Superior temporal gyrus (tissue), 1 donor: ENCODE data around the gene PGBD5.
"Not testable (repeated sequence)": the region's sequence is repeated elsewhere in the genome, so short reads cannot be mapped to it uniquely, and the experiment has no call there.

ENCODE experiments used
- DNase-seq: peaks from one replicate; pipeline ENCODE4 v3.0.0-alpha.2; 2016; ENCODE audit errors: extremely low spot score

Gene PGBD5, protein sequence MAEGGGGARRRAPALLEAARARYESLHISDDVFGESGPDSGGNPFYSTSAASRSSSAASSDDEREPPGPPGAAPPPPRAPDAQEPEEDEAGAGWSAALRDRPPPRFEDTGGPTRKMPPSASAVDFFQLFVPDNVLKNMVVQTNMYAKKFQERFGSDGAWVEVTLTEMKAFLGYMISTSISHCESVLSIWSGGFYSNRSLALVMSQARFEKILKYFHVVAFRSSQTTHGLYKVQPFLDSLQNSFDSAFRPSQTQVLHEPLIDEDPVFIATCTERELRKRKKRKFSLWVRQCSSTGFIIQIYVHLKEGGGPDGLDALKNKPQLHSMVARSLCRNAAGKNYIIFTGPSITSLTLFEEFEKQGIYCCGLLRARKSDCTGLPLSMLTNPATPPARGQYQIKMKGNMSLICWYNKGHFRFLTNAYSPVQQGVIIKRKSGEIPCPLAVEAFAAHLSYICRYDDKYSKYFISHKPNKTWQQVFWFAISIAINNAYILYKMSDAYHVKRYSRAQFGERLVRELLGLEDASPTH

DNA sequence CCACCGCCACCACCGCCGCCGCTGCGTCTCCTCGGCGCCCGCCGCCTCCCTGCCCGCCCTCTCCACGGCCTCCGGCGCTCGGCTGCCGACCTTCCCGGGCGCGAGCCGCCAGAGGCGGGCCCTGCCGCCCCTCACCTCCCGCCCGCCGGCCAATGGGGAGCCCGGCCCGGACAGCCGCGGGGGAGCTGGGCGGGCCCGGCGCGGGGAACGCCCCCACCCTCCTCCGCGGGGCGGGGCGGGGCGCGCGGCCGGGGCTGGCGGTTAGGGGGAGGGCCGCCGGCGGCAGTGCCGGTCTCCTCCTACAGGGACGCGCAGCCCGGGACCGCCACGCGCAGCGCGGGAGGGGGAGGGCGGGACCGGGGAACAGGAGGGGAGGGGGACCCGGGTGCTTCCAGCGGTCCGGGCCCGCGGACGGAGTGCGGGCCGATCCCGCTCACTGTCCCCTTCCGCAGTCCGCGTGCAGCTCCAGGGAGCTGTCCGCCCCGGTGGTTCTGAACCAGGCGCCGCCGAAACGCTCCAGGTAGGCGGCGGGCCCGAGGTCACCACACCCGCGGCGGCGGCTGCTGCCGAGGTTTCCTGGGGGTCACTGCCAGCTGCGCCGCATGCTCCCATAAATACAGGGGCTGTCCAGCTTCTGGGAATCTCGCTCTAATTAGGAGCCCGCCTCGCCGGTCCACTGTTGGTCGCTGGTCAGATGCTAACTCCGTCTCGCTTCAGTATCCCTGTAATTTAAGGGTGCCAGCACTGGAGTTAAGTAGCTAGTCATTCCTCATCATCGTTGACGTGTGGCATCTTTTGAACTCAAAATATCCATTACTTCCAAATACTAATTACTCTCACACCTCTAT is at the start of gene PGBD5:
Gene PGBD5 (minus strand): TSS at position 87 of the 848 bp plus-strand sequence. CDS start 404 bp downstream, outside the sequence.
- peak; percentile 81 for DNase-seq

DNA sequence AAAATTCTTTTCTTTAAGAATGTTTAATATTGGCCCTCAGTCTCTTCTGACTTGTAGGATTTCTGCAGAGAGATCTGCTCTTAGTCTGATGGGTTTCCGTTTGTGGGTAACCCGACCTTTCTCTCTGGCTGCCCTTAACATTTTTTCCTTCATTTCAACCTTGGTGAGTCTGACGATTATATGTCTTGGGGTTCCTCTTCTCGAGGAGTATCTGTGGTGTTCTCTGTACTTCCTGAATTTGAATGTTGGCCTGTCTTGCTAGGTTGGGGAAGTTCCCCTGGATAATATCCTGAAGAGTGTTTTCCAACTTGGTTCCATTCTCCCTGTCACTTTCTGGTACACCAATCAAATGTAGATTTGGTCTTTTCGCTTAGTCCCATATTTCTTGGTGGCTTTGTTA is 48.8 kb upstream of the PGBD5 start:
- not testable (repeated sequence) for DNase-seq

DNA sequence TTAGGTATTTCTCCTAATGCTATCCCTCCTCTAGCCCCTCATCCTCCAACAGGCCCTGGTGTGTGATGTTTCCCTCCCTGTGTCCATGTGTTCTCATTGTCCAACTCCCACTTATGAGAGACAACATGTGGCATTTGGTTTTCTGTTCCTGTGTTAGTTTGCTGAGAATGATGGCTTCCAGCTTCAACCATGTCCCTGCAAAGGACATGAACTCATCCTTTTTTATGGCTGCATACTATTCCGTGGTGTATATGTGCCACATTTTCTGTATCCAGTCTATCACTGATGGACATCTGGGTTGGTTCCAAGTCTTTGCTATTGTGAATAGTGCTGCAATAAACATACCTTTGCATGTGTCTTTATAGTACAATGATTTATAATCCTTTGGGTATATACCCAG is 44.6 kb upstream of the PGBD5 start:
- not testable (repeated sequence) for DNase-seq

DNA sequence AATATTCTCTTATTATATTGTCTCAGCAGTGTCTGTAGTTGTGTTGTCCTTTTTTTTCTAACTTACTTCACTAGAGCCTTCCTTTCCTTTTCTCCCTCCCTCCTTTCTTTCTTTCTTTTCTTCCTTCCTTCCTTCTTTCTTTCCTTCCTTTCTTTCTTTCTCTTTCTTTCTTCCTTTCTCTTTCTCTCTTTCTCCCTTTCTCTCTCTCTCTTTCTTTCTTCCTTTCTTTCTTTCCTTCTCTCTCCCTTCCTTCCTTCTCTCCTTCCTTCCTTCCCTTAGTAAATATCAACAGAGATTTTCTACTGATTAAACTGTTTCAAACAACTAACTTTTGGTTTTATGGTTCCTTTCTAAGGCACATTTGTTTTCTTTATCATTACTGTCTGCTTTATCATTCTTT is 43.1 kb upstream of the PGBD5 start:
- DNase-seq: no peak

DNA sequence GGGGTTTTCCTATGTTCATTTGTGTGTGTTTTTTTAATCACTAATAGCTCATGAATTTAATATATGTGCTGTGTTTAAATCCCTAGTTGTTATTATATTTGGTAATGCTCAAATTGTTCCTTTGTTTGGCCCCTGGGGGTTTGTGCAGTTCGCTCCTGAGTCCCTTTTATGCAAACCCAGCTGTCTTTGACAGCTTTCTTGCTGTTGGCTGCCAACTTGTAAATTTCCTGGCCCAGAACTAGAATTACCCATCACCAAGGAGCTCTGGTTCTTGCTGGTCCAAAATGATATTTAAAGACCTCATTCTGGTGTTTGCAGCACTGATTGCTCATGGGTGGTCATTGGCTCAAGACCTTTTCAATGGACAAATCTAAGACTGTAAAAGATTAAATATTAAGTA is 39.6 kb upstream of the PGBD5 start:
- DNase-seq: peak; percentile 24

DNA sequence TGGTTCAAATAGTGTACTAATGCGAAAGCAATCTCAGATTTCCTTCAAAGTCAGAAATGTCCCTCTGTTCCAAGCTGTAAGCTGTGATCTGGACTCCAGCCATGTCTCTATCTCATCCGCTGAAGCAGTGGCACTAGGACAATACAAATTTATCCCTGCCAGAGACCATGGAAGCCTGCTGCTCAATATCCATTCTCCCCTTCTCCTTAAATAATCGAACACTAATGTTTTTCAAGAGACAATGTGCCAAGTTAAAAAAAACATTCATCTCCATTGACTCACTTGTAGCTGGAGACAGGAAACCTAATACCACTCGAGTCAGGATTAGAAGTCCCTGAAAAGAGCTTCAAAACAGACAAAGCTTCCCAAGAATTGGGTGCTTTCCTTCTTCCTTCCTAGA is 38.5 kb upstream of the PGBD5 start:
- peak; percentile 62 for DNase-seq

DNA sequence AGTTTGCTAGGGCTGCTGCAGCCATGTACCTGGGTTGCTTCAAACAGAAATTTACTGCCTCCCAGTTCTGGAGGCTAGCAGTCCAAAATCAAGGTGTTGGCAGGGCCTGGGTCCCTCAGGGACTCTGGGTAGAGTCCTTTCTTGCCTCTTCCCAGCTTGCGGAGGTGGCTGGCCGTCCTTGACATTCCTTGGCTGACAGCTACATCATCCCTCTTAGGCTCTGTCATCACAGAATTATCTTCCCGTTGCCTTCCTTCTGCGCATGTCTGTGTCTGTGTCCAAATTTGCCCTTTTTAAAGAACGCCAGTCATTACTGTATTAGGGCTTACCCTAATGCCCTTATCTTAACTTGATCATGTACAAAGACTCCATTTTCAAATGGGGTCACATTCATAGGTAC is 37.6 kb upstream of the PGBD5 start:
- no peak for DNase-seq

DNA sequence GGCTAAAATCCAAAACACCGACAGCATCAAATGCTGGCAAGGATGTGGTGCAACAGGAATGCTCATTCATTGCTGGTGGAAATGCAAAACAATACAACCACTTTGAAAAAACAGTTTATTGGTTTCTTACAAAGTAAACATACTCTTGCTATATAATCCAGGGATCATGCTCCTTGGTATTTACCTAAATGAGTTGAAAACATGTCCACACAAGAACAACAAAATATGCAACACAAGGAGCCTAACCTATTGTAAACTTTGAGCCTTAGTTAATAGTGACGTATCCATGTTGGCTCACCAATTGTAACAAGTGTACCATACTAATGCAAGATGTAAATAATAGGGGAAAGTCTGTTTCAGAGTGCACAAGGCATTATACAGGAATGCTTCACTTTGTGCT is 37.2 kb upstream of the PGBD5 start:
- DNase-seq: no peak

DNA sequence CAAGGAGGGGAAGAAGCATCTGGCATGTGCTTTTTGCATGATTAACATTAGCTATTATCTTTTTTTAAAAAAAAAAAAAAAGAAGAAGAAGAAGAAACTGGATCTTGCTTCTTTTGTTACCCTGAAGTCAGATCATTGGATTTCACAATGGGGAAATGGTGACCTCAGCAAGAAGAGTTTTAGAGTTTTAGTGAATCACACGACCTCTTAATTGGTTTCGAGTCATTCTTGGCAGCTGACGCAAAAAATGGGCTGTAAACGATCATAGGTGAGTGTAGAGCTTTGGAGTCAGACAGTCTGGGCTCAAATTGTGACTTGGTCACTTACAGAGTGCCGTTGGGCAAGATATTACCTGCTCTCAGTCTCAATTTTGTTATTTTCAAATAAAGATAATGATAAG is 33.3 kb upstream of the PGBD5 start:
- no peak for DNase-seq

DNA sequence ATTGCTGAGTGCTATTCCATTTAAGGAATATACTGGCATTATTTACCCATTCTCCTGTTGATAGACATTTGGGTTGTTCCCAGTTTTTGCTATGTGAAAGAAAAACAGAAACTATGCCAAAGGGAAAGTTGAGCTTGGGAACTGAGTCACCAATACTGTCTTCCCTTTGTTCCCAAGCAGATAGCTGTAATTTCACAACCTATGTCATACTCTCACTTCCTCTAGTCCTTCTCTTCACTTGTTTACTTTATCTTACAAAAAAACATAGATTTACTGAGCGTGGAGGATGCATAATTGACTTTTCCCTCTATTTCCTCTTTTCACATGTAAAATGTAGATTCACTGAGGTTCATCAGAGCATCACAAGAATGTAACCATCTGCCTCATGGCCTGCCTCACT is 32.4 kb upstream of the PGBD5 start:
- peak; percentile 21 for DNase-seq

DNA sequence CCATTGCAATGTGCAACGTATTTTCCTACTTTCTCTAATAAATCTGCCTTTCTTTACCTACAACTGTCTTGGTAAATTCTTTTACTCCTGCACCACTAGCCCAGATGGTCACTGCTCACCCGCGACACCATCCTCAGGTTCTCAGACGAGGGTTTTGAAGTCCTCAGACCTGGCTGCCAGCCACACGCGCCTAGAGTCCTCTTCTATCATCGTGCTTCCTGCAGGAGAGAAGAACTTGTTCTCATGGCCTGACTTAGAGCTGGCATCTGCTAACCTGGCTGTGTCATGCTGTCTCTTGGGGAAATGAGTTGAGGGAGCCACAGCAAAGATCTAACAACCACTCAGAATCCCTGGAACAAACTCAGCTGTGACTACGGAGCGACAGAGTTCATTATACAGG is 30.3 kb upstream of the PGBD5 start:
- no peak for DNase-seq

DNA sequence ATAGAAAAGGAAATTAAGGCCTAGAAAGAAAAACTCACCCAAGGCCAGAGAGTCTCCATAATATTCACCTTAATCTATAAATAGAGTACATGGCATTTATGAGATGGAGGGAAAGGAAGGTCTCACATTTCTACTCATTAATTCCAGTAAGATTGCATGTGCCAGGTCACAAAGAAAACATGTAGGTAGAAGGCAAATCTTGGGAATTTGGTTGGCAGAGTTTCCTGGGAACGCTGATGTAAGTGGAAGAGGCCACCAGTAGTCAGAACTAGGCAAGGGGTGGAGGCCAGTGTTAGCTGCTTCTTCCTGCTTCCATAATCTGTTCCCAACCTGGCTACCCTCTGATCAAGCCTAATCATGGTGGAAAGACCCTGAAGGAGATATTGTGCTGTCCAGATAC is 29.2 kb upstream of the PGBD5 start:
- no peak for DNase-seq

DNA sequence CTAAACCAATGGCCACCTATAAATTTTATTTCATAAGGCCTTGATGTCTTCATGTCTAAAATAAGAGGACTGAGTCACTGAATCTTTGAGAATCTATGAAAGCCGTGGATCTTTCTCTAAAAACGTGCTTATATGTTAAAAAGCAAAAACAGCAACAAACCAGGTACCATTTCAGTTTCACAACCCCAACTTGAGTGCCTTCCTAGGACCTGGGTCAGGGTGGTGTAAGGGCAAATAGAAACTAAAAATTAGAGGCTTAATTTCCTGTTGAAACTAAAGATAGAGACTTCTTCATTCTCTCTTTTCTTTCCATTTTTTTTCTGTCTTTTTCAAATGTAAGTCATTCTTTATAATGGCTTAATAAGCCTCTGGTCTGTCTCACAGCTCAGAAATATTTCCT is 27.2 kb upstream of the PGBD5 start:
- no peak for DNase-seq

DNA sequence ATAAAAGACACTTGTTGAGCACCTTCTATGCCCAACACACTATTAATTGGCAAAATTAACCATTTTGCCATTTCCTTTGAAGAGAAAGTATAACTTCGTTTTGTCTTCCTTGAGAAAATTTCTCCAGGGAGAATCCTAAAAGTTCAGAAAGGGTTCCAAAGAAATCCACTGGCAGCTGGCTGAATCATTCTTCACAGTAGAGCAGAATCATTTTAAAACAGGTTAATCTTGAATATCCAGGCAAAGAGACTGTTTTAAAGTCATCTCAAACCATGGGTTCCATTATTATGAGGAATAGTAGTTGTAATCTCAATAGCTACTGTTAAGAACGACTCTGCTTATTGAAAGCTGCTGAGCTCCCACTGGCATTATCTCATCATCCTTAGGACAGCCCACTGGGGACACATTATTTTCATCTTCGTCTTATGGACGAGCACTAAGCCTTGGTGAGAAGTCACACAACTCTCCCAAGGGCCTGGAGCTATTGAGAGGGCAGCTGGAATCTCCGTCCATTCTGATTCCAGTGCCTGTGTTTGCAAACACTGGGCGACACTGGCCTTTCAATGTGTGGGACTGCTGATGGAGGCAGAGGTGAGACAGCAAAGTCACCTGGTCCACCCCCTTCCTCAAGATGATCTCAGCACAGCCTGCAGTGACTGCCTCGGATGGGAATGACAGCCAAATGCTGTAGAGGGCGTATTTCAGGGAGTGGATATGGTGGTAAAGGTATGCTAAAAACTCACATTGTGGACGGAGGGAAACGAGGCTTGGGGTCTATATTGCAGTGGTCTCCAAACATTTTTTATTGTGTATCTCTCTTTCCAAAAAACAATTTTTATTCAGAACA is 15.3 kb upstream of the PGBD5 start:
- DNase-seq: no peak

DNA sequence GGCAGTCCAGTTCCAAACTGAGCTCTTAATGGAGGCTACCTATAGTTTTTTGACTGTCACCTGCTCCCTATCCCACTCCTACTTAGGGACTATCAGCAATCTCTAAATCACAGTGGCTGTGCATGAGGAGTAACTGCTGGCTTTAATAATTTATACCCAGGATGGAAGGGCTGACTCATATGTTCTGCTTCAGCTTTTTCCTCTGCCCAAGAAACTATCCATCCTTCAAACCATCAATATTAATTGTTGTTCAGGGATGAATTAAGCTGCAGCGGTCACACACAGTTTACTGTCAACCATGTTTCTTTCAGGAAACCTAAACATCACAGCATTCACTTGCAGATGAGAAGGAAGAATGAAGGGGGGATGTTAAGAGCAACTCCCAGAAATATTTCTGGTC is 9.0 kb upstream of the PGBD5 start:
- no peak for DNase-seq

DNA sequence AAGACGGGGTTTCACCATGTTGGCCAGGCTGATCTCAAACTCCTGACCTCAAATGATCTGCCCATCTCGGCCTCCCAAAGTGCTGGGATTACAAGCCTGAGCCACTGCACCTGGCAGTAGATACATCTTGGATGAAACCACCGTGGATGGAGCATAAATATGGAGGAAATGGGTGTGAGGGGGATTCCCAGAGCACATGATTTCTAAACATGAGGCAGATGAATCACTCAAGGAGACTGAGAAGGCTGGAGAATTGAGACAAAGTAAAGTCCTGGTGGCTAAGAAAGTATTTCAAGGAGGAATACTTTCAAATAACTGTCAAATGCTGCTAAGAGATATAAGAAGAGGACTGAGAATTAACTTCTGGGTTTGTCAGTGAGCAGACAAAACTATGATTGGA is 5.4 kb upstream of the PGBD5 start:
- DNase-seq: no peak

DNA sequence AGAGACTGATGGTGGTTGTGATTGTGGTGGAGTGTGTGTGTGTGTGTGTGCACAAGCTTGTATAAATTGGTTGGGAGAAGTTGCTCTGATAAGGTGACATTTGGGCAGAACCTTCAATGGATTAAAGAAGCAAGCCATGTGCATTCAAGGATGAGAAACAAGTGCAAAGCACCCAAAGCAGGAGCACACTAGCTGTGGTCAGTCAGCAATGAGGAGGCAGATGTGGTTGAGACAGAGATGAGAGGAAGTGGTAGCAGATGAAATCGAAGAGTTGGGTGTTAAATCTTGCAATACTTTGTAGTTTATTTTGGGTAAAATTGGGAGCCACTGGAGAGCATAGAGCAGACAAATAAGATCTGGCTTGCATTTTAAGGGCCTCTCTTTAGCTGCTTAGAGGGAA is 4.4 kb upstream of the PGBD5 start:
- no peak for DNase-seq

DNA sequence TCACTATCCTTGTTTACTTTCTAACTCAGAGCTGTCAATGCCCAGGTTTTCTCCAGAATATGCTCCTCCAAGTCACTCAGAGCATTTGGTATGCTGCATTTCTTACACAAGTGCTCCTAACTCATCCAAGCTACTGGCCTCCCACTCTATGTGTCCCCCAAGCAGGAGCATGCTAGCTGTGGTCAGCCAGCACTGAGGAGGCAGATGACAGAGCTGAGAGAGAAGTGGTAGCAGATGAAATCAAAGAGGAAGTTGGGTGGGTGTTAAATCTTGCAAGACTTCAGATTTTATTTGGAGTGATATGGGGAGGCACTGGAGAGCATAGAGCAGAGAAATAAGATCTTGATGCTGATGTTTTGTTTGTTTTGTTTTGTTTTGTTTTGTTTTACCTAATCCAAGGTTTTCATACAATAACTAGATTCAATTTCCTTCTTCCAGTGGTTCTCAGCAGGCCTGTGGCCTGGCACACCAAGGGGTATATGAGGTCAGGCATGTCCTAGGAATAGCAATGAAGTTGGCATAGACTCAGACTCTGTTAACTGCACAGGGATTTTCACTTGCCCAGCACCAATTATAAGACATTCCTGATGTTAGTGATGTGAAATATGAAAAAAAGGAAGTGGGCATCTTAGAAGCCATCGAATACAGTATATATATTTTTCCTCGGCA is 3.1 kb upstream of the PGBD5 start:
- peak; percentile 76 for DNase-seq

DNA sequence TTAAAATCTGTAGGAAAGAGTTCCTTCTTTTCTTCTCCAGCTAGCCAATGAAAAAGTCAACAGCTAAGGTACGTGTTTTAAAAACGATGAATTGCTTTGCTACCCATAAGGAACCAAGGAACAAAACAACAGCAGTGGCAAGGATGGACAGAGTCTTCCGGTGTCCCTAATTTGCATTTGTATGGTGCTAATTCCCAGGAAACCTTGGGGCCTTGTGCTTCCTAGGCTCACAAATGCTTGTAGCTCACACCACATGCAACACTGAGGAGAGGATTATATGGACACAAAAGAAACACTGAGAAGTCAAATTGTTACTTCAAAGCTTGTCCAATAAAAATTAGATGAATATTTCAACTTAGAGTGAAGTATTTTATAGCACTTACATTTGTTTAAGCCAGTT is 1.8 kb upstream of the PGBD5 start:
- DNase-seq: peak; percentile 32

DNA sequence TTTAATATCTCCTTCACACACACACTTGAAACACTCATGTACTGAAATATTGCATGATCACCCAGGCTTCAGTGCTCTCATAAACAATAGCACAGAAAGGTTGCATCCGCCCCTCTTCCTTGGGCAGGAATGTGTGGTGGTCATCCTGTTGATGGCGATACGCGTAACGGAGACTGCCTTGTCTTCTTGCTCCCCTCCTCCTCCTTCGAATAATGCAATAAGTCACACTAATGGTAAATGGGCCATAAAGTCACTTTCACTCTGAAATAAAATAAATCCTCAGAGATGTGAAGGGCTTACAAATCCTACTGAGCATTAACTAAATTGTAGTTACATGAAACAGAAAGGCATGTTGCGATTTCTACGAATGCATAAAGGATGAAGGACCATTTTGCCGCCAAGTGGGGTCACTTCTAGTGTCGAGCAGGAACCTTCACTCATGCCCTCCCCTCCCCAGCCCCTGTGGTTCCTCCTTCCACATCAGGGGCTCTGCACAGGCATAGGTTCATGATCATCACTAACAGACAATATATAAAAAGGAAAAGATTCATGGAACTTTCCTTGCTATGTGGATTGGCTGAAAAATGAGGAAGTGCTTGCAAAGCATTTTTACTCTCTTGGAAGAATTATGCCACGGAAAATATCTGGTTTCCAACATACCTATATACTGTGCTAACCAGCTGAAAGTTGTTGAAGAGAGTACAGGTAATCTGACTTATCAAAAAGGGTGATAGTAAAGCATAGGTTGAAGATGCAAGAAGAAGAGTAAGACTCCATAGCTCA is 1.2 kb upstream of the PGBD5 start:
- DNase-seq: no peak
